GM12873 (cell line): Measurements from ENCODE around the gene ADAMTSL1.

Experiments used
- TF ChIP-seq, protein P1 (sequence below): IDR thresholded peaks from 2 replicates; pipeline ENCODE4 v1.5.1; 2012; ENCODE audit warnings: low read depth, mild to moderate bottlenecking, moderate library complexity, low read length, control low read depth; ENCODE audit not compliant: insufficient read depth; ENCODE audit errors: missing control alignments

ADAMTSL1 gene

DNA sequence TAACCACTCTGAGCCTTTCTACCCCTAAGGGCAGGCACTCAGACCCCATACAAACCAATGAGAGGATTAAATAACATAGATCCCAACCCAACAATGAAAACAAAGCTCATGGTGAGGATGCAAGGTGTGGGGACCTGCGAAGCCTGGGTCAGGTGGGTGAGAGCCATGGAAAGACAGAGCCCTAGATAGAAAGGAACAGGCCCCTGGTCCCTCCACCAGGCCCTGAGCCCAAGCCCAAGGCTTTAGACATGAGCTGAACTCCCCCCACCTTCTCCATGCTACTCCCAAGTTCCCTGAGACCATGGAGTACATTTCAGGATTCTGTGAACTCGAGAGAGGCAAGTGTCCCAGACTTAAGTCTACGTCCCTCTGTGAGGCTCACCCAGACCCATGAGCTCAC lies 452.6 kb downstream of the ADAMTSL1 start:
- TF ChIP-seq, protein P1, sequence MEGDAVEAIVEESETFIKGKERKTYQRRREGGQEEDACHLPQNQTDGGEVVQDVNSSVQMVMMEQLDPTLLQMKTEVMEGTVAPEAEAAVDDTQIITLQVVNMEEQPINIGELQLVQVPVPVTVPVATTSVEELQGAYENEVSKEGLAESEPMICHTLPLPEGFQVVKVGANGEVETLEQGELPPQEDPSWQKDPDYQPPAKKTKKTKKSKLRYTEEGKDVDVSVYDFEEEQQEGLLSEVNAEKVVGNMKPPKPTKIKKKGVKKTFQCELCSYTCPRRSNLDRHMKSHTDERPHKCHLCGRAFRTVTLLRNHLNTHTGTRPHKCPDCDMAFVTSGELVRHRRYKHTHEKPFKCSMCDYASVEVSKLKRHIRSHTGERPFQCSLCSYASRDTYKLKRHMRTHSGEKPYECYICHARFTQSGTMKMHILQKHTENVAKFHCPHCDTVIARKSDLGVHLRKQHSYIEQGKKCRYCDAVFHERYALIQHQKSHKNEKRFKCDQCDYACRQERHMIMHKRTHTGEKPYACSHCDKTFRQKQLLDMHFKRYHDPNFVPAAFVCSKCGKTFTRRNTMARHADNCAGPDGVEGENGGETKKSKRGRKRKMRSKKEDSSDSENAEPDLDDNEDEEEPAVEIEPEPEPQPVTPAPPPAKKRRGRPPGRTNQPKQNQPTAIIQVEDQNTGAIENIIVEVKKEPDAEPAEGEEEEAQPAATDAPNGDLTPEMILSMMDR, result no peak

DNA sequence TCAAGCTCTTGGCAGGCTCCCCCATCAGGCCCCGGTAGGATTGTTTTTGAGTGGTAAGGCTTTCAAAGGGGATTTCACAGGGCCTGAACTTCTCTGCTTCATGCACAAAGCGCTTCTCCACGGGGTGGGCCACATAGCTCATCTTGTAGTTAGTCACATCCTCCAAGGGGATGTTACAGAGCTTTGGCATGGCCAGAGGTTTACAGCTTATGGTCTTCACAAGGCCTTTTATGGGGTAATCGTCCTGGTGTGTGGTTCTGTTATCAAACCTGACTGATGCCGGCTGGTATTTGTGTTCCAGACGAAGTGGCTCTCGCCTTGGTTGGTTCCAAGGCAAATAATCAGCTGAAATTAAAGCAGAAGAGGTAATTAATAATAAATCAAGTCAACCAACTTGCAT lies 454.8 kb downstream of the ADAMTSL1 start:
- TF ChIP-seq, protein P1, result no peak

GRCh38 chr9:18935541-18935940 lies 461.6 kb downstream of the ADAMTSL1 start:
- TF ChIP-seq, protein P1, result no peak

DNA sequence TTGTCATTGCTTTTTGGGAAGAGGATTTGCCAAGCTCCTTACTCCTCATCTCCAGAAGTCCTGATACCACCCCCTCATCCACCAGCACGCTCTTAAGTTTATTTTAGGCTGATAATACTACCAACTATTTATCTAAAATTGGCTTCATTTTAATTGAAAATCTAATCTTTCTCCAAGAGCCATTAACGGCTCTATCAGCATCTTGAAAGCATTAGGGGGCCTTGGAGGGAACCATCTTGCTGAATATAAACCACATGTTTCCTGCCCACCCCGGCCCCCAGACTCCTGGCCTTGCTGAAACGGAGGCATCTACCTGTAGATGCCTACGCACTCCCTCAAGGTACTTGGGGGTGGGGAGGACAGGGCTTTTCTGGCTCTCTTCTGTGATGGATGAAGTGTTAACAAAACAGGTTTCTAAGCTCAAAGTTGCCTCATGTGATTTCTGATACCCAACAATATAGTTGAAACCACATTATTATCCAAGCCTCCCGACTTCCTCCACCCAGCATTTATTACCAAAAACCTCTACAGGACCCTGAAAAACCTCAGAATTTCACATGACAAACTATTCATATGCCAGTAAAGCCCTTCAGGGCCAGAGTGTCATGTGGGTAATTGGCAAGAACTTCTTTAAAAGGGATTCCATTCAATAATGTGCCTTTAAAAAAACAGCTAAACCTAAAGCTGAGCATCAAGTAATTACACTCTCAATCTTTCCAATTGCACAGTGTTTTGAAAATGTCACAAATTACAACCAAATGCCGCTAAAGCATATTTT lies 462.3 kb downstream of the ADAMTSL1 start:
- TF ChIP-seq, protein P1, result no peak

- TF ChIP-seq, protein P1, result no peak
Observed at GRCh38 chr9:18939943-18940342, 466.0 kb downstream of the ADAMTSL1 start.

- TF ChIP-seq, protein P1, result no peak
Observed at GRCh38 chr9:18941060-18941740, 467.2 kb downstream of the ADAMTSL1 start.

- TF ChIP-seq, protein P1, result no peak
Observed at GRCh38 chr9:18942801-18943200, 468.8 kb downstream of the ADAMTSL1 start.
